T1000 (cell line): ENCODE results near the gene MAEL.

ENCODE experiments used
- DNase-seq: peaks from one replicate; lab custom pipeline; 2025; ENCODE audit warnings: mixed read lengths; lab: John Stamatoyannopoulos, UW

Gene MAEL

GRCh38 chr1:166988974-166989515 lies at the start of gene MAEL:
TSS of gene MAEL (plus strand) at chr1:166989280. CDS start at chr1:166989353, 73 bp downstream.
- DNase-seq, result no peak

- no peak for DNase-seq
Observed at GRCh38 chr1:166939741-166940375, 49.2 kb upstream of the MAEL start.

- DNase-seq, result no peak
Observed at GRCh38 chr1:166944186-166944967, 44.7 kb upstream of the MAEL start.

GRCh38 chr1:166947398-166948043 lies 41.6 kb upstream of the MAEL start:
- DNase-seq, result no peak

- DNase-seq, result no peak
Observed at GRCh38 chr1:166948856-166949350, 40.2 kb upstream of the MAEL start.

- no peak for DNase-seq
Observed at GRCh38 chr1:166950156-166950555, 38.9 kb upstream of the MAEL start.

- DNase-seq, result no peak
Observed at GRCh38 chr1:166951050-166951449, 38.0 kb upstream of the MAEL start.

- no peak for DNase-seq
Observed at GRCh38 chr1:166952002-166952746, 36.9 kb upstream of the MAEL start.

GRCh38 chr1:166953491-166953890 lies 35.6 kb upstream of the MAEL start:
- no peak for DNase-seq

- no peak for DNase-seq
Observed at GRCh38 chr1:166956057-166956850, 32.8 kb upstream of the MAEL start.

- DNase-seq, result no peak
Observed at GRCh38 chr1:166956872-166957271, 32.2 kb upstream of the MAEL start.

GRCh38 chr1:166960858-166961474 lies 28.1 kb upstream of the MAEL start:
- DNase-seq, result no peak

- no peak for DNase-seq
Observed at GRCh38 chr1:166969074-166969677, 19.9 kb upstream of the MAEL start.

GRCh38 chr1:166971252-166971651 lies 17.8 kb upstream of the MAEL start:
- DNase-seq, result no peak

- DNase-seq, result no peak
Observed at GRCh38 chr1:166972193-166972592, 16.9 kb upstream of the MAEL start.

GRCh38 chr1:166972826-166973225 lies 16.3 kb upstream of the MAEL start:
- DNase-seq, result no peak

GRCh38 chr1:166974647-166975345 lies 14.3 kb upstream of the MAEL start:
- DNase-seq, result no peak

- DNase-seq, result no peak
Observed at GRCh38 chr1:166975361-166976129, 13.5 kb upstream of the MAEL start, which contains the start of gene ILDR2. TSS of gene ILDR2 (minus strand) at chr1:166975540. CDS start at chr1:166975268, 272 bp downstream.

GRCh38 chr1:166977951-166978350 lies 11.1 kb upstream of the MAEL start:
- DNase-seq, result no peak
